NCI-H748 (cell line): ENCODE measurements around the gene TMEM81.
A peak's percentile ranks its signal among the peaks of the same experiment; 100 is the strongest.

Experiments
- DNase-seq: peaks from one replicate; lab custom pipeline; 2025; ENCODE audit not compliant: unreplicated experiment; lab: John Stamatoyannopoulos, UW

Gene TMEM81

GRCh38 chr1:205077158-205077933 is 6.9 kb downstream of the TMEM81 start:
- DNase-seq = no peak

DNA sequence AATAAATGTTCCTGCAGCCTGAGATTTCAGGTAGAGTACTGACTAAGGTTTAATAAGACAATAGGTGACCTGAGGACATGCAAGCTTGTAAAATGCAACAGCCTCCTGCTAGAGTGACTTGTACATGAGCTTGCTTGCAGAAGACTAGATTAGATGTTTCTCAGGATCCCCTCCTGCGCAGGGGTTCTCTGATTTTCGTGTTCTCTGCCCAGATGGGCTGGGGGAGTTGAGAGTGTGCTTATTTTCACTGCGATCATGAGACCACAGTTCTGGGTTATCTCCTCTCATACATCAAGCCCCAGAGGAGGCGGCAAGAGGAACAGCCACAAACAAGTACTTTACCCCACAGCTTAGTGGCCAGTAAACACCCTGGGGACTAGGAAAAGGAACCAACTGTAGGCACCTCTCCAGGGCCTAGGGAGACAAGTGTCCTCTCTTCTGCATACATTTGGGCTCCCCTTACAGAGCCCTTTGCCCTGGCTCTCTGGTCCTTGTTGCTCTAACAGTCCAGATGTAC is 8.0 kb downstream of the TMEM81 start:
- no peak for DNase-seq

- DNase-seq = no peak
Observed at GRCh38 chr1:205075642-205076155, 8.6 kb downstream of the TMEM81 start.

- no peak for DNase-seq
Observed at GRCh38 chr1:205074513-205074912, 9.7 kb downstream of the TMEM81 start.

GRCh38 chr1:205074084-205074483 is 10.2 kb downstream of the TMEM81 start:
- no peak for DNase-seq

GRCh38 chr1:205073511-205073910 is 10.7 kb downstream of the TMEM81 start:
- no peak for DNase-seq

GRCh38 chr1:205072881-205073280 is 11.4 kb downstream of the TMEM81 start:
- DNase-seq = no peak

DNA sequence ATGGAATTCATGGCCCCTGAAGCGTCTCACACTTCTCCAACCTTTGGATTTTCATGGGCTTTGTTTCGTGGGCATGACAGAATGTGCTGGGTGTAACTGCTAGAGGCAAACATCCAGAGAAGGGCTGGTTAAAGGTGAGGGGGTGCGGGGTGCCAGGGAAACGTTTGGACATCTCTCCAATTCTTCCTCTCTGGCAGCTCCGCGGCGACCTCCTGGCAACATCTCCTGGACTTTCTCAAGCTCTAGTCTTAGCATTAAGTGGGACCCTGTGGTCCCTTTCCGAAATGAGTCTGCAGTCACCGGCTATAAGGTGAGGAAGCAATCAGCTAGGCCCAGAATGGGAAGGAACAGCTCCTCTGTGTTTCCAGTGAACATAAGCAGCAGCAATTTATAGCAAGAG is 12.0 kb downstream of the TMEM81 start:
- DNase-seq = no peak

GRCh38 chr1:205071801-205072200 is 12.5 kb downstream of the TMEM81 start:
- DNase-seq = no peak

DNA sequence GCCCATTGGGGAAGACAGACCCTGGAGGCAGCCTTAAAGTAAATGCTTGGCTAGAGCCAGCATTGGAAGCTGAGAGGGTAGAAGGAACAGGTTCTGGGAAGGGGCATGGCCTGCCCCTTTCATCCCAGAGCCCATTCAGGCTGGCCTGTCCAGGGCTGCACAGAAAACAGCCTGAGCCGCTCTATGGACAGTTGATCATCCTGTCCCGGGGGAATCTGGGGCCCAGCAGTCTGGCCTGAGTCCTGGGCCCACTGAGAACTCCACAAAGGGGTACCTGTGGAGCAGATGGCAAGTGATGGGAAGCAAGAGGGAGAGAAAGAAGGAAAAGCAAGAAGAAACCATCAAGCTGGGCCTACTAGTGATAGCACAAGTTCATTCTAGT is 13.2 kb downstream of the TMEM81 start:
- DNase-seq = no peak

- no peak for DNase-seq
Observed at GRCh38 chr1:205069371-205070125, 14.7 kb downstream of the TMEM81 start.

- no peak for DNase-seq
Observed at GRCh38 chr1:205068457-205069040, 15.7 kb downstream of the TMEM81 start.

GRCh38 chr1:205068001-205068400 is 16.3 kb downstream of the TMEM81 start:
- DNase-seq = no peak

DNA sequence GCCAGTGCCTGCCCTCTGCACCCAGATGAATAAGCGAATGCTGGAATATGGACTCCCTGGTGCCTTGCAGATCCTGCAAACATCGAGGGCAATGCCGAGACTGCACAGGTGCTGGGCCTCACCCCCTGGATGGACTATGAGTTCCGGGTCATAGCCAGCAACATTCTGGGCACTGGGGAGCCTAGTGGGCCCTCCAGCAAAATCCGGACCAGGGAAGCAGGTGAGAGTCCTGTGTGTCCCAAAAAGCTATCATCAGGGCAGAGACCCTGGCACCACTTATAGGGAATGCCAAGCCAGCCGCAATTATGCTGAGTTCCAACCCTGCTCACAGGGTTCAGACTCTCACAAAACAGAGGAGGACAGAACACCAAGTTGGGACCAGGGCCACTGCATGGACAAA is 17.2 kb downstream of the TMEM81 start:
- no peak for DNase-seq

DNA sequence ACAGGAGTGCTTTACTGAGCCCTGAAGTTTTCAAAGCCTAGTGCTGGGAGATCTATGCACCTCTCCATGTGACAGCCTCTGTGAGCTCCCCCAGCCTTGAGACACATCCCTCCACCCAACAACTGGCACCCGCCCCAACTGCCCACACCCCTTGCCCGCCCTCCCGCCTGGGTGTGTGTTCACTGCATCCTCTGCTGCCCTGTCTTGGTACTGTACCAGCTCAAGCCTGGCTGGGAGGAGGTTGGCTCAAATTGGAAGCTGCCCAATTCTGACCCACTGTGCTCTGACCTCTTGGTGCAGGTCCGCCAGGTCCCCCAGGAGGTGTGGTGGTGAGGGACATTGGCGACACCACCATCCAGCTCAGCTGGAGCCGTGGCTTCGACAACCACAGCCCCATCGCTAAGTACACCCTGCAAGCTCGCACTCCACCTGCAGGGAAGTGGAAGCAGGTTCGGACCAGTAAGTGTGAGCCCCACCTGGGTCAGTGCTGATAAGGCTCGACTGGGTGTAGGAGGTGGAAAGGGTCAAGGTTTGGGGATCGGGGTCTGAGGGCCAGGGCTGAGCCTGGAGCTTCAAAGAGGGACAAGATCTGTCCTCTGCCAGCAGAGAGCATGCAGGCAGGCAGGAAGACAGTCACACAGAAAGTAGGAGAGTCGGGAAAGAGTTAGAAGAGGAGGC is 18.0 kb downstream of the TMEM81 start:
- DNase-seq = no peak

- DNase-seq = no peak
Observed at GRCh38 chr1:205065666-205066065, 18.6 kb downstream of the TMEM81 start.

- DNase-seq = no peak
Observed at GRCh38 chr1:205064741-205065316, 19.4 kb downstream of the TMEM81 start.

- no peak for DNase-seq
Observed at GRCh38 chr1:205064301-205064700, 20.0 kb downstream of the TMEM81 start.

DNA sequence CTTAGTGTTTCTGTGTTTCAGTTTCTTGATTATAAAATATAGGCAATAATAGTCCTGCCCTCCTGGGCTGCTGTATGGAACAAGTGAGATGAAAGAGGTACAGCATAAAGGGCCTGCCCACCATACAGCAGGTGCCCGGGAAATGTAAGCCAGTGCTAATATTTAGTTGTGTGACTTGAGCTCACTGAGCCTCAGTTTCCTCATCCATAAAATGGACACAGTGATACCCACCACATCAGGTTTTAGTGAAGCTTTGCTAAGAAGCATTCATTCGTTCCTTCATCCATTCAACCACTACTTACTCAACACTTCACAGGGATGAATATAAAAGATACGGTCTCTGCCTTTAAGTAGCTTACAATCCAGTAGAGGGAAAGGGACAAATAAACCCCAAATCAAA is 21.4 kb downstream of the TMEM81 start:
- no peak for DNase-seq

DNA sequence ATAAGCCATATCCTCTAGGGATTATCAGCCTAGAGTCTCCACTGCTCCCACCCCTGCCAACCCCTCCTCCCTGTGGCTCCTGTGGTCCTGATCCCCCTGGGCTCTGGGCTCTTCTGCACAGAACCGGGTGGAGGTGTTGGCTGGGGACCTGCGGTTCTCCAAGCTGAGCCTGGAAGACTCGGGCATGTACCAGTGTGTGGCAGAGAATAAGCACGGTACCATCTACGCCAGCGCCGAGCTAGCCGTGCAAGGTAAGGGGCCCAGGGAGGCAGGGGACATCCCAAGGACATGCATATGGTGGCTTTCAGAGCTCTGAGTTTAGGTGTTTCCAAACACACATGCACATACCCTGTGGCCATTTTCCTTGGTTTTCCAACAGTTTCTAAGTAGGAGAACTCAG is 21.9 kb downstream of the TMEM81 start:
- no peak for DNase-seq

DNA sequence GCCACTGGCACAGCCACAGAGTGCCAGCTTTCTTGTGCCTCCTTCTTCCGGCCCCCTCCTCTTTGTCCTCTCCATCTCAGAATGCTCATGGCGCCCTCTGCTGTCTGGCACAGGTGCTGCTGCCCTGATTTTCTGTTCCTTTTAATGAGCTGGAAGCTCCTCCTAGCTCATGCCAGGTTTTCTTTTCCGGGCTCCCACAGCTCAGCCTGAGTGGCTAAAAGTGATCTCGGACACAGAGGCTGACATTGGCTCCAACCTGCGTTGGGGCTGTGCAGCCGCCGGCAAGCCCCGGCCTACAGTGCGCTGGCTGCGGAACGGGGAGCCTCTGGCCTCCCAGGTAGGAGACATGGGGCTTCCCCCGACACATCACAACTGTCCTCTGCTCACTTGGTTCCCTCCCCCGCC is 22.6 kb downstream of the TMEM81 start:
- DNase-seq = peak; percentile 49
